NCI-H1105 treated with DMSO at 0.1 percent for 48 hours (cell line): ENCODE data around the gene ADCY1.
"Not testable (repeated sequence)": the region's sequence is repeated elsewhere in the genome, so short reads cannot be mapped to it uniquely, and the experiment has no call there.

Experiments used
- DNase-seq: peaks from one replicate; lab custom pipeline; 2025; lab: John Stamatoyannopoulos, UW

The ADCY1 gene

DNA sequence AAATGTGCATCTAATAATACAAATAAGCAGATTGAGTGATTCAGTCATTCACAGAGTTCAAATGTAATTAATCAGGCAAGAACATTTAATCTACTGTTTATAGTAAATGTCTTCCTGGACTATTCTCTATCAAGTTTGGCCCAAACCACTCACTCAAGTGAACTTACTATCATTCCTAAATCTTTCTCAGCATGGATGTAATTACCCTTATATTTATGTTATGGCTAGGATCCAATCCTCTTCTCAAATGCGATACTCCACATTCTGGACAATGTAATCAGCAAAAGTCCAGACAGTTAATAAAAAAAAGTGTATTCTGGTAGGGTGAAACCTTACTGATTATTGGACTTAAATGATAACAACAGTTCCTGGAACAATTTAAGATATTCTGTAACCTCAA lies 185.3 kb downstream of the ADCY1 start:
- not testable (repeated sequence) for DNase-seq

DNA sequence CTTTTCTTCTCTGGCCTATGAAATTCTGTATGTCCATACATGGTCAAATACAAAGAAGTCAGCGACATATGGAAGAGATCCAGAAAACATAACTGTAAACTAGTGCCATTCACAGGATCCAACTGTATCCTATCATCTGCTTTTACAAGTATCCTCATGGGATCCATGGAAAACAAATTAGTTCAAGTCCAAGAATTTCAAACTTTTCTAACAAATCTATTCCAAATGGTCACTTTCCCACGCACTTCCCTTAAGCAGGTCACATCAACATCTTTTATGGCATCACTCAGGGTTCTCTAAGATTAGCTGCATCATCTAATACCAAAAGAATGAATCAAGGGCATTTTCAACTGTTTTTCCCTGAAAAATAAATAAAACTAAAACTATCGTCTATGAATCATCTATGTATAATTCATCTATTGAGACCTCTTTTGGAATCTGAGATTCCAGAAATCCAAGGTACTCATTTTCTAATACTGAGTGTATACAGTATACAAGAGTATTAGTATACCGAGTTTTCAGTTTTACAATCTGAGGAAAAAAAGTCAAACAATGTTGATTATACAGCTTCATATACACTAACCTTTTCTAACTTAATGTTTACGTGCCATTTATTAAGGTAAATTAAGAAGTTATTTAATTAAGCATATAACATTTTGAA lies 187.5 kb downstream of the ADCY1 start:
- DNase-seq: not testable (repeated sequence)

DNA sequence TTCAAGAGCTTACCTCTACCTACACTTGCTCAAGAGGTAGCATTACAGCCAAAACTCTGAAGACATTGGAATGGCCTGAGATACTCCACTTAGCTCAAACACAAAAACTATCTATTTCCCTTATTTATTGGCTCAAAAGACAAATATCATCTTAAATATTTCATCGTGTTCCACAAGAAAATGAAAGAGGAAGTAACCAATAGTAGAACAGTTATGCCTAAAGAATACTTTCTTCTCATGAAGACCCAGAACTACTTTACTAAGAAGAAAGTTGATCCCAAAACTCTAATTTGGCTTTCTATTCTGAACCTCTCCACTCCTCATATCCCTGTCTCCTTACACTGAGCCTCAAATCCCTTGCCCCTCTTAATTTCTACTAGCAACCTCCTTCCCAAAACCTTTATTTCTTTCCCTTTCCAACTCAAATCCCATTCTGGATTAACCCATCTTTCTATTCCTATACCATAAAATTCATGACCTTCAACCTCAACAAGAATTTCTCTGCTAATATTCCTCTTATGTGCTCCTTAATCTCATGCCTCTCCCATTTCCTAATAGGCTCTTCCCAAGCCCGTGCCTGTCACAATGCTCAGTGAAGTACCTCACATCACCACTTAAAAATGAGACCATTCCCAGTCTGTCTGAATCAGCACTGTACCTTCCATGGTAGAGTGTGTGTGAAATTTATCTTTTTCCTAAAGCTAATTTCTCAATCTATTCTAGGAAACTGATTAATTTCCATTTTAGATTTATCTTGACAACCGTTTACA lies 188.2 kb downstream of the ADCY1 start:
- DNase-seq: not testable (repeated sequence)

DNA sequence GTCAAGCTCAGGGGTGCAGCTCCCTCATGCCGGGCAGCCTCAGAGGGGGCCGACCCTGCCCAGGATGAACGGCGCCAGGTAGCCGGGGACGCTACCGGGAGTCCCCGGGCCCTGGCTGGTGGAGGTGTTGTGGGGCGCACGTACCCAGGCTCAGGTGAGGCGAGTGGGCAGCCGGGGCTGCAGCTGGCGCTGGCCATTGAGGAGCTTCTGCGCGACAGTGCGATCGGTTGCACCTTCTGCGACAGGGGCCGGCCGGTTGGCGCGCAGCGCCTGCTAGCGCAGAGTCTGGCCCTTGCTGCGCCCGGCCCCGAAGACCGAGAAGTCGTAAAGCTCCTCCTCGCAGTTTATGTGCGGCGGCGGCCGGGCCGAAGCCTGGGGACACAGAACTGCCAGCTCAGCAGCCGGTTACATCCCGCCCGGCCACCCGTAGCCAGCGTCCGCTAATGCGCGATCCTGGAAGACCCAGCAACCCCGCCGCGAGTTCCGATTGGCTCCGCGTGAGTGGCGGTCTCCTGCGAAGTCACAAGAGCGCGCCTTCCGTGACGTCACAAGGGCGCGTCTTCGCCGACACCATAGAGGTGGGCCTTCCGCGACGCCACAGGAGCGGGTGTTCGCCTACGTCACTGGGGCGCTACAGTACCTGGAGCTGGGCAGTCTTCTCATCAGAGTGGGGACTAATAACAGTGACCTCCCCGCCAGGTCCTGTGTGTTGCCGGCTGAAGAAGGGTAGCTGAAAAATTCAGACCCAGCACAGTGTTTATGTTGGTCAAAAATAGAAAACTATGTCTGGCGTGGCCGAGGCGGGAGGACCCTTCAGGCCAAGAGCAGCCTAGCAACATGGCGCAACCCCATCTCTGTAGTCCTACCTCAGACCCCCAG lies 194.6 kb downstream of the ADCY1 start:
- peak; percentile 95 for DNase-seq

DNA sequence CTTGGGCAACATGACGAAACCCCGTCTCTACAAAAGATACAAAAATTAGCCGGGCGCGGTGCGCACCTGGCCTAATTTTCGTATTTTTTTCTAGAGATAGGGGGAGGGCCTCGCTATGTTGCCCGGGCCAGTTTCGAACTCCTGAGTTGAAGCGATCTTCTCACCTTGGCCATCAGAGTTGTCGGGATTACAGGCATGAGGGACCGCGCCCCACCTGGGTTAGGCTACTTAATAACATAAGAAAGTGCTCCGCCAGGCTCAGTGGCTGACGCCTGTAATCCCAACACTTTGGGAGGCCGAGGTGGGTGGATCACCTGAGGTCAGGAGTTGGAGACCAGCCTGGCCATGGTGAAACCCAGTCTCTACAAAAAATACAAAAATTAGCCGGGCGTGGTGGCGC lies 195.5 kb downstream of the ADCY1 start:
- DNase-seq: not testable (repeated sequence)
